ENCODE results near the gene PYY.
"Not testable (repeated sequence)": the region's sequence is repeated elsewhere in the genome, so short reads cannot be mapped to it uniquely, and the experiment has no call there.

Gene PYY

GRCh38 chr17:43953746-43954145 is at the start of gene PYY:
Gene PYY (minus strand): TSS chr17:43953940. CDS start chr17:43953483, 457 bp downstream.
- no peak for DNase-seq (ENCODE audit: low spot score)

DNA sequence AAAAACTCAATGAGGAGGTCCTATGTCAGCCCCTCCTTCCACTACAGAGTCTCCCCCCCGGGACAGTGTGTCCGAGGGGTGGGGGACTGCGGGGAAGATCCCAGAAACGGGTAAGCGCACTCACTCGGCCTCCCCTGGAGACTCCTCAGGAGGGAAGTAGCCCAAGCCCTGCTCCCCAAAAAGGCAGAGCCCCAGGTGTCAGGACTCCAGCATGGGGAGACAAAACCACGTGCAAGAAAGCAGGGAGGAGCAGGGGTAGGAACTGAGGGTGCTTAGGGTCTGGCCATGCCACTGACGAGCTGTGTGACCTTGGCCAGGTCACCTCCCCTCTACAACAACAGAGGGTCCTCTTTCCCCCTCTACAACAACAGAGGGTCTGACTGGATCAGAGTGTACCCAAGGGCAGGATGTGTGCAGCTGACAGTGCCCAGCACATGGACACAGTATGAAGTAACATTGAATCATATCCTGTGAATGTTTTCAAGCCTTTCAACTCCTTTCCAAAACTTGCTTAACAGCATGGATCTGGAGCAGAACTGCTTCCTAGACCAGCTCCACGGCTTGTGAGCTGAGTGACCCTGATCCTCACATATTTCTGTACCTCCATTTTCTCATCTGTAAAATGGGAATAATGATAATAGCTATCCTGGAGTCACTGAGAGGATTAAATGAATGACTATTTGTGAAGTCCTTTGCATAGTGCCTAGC is 48.6 kb upstream of the PYY start:
- no peak for DNase-seq (ENCODE audit: low spot score)

GRCh38 chr17:44001461-44001920 is 47.8 kb upstream of the PYY start:
- no peak for DNase-seq (ENCODE audit: low spot score)

DNA sequence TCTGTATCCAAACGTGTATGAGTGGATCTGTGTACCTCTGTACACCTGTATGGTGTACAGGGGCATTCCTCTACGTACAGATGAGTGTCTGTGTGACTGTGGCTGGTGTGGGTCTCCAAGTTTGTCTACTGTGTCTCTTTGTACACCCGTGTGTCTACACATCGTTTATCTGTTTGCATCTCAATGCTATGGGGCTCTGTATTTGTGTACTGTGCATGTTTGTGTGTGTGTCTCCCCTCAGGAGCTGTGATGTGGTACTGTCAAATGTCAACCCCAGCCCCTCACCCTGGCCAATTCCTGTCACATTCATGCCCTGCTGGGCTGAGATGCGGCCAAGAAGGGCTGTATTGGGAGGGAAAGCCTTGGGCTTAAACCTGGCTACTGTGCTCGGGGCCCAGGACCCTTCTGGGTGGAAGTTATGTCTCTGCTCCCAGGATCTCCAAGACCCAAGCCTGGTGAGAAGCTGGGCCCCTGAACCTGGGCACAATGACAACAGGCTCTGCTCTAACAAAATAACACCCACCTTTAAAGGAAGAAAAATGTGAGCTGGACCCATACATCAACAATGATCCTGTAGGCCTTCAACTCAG is 47.2 kb upstream of the PYY start:
- no peak for DNase-seq (ENCODE audit: low spot score)

DNA sequence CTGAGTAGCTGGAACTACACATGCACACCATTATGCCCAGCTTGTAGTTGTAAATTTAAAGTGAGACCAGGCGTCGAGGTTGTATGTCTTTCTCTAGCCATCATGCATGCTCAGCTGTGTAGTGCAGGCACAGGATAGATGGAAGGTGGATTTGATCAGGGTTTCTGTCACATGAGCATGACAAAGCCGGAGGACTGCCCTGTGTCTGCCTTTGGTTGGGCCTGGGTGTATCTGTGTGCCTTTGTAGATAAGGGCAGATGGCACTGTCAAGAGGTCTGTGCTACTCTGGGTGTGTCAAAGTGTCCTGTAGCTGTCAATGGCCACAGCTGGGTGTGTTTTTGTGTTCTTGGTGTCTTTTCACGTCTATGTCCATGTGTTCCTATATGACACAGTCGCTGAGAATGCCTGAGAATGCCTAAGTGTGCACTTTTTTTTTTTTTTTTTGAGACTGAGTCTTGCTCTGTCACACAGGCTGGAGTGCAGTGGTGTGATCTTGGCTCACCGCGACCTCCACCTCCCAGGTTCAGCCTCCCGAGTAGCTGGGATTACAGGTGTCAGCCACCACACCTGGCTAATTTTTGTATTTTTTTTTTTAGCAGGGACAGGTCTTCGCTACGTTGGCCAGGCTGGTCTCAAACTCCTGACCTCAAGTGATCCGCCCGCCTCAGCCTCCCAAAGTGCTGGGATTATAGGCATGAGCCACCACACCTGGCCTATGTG is 46.6 kb upstream of the PYY start:
- DNase-seq (ENCODE audit: low spot score) = no peak

DNA sequence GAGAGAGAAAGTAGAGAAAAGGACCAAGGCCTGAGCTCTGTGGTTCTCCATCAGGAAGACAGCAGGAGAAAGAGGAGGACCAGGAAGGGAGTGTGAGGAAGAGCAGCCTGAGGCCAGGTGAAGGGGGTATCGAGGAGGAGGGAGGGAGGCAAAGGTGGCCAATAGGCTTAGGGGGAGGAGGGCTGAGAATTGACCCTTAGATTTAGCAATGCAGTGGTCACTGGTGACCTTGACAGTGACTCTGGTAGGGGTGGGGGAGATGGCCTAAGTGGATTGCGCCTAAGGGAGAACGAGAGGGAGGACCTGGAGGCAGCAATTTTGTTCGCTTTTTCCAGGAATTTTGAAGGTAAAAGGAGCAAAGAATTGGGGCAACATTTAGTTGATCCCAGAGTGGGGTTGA is 45.3 kb upstream of the PYY start:
- DNase-seq (ENCODE audit: low spot score) = no peak

DNA sequence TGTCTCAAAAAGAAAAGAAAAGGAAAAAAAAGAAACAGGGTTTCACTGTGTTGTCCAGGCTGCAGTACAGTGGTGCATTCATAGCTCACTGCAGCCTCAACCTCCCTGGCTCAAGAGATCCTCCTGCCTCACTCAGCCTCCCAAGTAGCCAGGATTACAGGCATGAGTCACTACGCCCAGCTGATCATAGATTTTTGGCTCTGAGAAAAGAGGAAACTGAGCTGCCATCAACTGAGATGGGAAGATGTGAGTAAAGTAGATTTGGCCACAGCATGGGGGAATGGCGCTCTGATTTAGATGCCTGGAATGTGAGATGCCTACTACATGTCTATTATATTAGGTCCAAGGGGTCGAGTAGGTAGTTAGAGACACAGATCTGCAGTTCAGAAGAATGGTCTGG is 44.8 kb upstream of the PYY start:
- no peak for DNase-seq (ENCODE audit: low spot score)

DNA sequence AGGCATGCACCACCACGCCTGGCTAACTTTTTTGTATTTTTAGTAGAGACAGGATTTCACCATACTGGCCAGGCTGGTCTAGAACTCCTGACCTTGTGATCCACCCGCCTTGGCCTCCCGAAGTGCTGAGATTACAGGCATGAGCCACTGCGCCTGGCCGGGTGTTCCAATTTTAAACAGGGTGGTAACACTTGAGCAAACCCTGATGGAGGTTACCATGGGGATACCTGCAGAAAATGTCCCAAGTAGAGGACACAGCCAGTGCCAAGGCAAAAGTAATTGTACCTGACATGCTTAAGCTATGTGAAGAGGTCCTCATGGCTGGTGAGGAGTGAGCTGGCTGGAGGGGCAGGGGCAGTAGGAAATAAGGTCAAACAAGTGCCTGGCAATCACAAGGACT is 43.4 kb upstream of the PYY start:
- not testable (repeated sequence) for DNase-seq (ENCODE audit: low spot score)

DNA sequence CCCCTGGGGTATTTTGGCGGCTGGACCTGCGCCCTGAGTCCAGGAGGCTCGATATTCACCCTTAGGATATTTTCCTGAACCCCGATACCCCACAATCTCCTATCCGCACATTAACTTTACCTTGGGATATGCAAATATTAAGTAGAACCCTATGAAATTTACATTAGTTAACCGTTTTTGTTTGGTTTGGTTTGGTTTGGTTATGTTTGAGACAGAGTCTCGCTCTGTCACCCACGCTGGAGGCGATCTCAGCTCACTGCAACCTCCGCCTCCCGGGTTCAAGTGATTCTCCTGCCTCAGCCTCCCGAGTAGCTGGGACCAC is 41.4 kb upstream of the PYY start:
- DNase-seq (ENCODE audit: low spot score) = no peak

- peak; percentile 80 for DNase-seq (ENCODE audit: low spot score)
Measured at GRCh38 chr17:43994272-43995149, 40.8 kb upstream of the PYY start.

DNA sequence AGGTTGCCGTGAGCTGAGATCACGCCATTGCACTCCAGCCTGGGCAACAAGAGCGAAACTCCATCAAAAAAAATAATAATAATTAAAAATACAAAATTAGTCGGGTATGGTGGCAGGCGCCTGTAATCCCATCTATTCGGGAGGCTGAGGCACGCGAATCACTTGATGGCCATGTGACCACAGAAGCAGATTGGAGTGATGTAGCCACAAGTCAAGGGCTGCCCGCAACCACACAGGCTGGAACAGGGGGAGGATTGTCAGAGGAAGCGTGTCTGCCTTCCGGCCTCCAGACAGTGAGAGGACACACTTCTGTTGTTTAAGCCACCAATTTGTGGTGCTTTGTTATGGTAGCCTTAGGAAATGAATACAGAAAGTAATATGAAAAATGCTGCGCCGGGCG is 38.9 kb upstream of the PYY start:
- DNase-seq (ENCODE audit: low spot score) = no peak

GRCh38 chr17:43988301-43988700 is 34.6 kb upstream of the PYY start:
- no peak for DNase-seq (ENCODE audit: low spot score)

DNA sequence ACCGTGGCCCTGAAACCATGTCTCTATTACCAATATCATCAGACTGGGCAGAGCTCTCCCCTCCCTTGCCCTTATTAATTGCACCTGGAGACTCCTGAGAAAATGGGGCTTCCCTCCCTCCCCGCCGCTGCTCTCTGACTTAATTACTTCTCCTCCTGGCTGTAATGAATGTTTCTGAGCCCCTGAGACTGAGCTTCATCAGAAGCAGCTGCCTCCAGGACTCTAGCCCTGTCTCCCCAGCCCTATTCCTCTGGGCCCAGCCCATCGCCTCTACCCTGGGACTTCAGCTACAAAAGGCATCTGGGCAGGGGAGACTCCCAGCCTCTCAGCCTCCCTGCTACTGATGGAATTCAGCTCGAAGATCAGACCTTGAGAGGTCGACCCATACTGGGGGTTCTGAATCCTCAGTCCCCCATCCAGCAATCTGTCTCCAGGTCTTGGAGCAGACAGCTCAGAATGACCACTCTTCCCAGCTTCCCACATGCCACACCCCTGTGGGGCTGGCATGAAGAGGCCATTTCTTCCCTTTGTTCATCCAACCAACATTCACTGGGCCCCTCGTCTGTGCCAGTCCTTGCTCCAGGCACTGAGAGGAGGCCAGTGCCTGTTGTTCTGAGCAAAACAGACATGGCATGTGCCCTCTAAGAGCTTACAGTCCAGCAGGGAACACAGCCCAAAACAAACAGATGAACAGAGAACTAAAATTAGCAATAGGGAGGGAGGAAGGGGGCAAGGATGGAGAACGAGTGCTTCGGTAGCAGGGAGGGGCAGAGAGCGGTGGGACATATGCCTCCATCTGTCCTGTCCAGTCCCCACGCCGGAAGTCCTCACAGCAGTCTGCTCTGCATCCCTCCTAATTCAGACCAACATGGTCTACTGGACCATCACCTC is 33.6 kb upstream of the PYY start:
- DNase-seq (ENCODE audit: low spot score) = no peak

DNA sequence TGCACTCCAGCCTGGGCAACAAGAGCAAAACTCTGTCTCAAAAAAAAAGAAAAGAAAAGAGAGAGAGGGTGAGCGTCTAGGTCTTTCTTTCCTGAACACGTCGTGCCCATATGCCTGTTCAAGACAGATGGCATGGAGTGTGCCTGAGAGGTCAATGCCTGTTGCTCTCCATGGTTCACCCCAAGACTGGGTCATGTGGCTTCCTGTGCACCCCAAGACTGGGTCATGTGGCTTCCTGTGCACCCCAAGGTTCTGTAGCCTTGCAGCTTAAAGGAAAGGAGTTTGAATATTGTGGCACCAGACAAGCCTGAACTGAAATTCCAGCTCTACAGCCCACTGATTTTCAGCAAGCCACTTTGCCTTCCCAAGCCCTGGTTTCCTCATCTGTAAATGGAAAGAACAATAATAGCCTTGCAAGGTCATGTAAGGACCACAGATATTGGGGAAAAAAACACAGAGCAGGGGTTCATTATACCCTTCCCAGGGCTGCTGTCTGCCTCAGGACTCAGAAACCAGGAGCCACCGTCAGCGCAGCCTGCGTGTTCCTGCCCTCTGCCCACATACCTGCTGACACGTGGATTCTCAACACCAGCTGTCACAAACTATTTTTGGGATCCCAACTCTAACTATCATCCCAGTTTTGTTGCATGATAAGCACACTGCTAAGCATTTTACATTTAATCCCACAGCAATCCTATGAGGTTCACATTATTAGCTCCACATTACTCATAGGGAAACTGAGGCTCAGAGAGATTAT is 32.7 kb upstream of the PYY start:
- no peak for DNase-seq (ENCODE audit: low spot score)

DNA sequence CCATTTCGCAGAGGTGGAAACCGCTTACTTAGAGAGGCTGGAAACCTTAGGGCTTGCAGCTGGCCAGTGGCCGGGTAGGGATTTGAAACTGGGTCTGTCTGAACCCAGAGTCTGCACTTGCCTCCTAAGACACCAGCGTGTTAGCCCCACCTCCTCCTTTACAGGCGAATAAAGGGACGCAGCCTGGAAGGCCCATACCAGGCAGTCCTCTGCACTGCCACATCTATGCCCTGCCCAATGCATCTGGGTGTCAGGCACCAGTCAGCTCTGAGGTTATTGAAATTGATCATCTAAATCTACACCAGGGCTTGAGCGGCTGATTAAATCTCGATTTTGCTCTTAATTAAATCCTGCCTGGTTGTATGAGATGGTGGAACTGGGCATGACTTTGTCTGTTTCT is 30.8 kb upstream of the PYY start:
- no peak for DNase-seq (ENCODE audit: low spot score)

- no peak for DNase-seq (ENCODE audit: low spot score)
Measured at GRCh38 chr17:43983515-43984411, 30.0 kb upstream of the PYY start.

DNA sequence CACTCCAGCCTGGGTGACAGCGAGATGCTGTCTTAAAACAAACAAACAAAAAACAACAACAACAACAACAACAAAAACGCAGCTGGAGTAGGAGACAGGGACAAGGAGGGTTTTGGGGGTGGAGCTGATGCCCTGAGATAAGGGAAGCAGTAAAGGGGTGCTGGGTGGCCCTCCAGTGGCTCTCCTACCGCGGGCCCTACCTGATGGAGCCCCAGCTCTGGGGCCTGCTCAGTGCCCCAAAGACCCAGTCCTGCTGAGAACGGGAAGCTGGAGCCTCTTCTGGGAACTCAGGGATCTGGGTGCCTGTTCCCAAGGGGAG is 29.4 kb upstream of the PYY start:
- no peak for DNase-seq (ENCODE audit: low spot score)

GRCh38 chr17:43982171-43982570 is 28.4 kb upstream of the PYY start:
- no peak for DNase-seq (ENCODE audit: low spot score)

- DNase-seq (ENCODE audit: low spot score) = no peak
Measured at GRCh38 chr17:43979671-43980070, 25.9 kb upstream of the PYY start.

- DNase-seq (ENCODE audit: low spot score) = no peak
Measured at GRCh38 chr17:43979011-43979410, 25.3 kb upstream of the PYY start.

Measured in NAMALWA (cell line).